Heart left ventricle (tissue), 13 donors: ENCODE data around the gene GJA9.

Source experiments
- CTCF ChIP-seq, 12 donors: fragments of 200-600 bp; sonication (generic) in 4 of 12; IDR thresholded peaks; one replicate each; pipeline versions ENCODE4 v1.5.0 to v1.8.0; 2018 to 2022; ENCODE audit warnings: antibody characterized with exemption in 12 of 12, mild to moderate bottlenecking in 5 of 12
- POLR2A ChIP-seq, 2 donors: fragments of 450-650 bp; IDR thresholded peaks; one replicate each; pipeline ENCODE4 v1.6.1; 2017; ENCODE audit warnings: antibody characterized with exemption in 2 of 2, mild to moderate bottlenecking in 2 of 2, moderate library complexity in 2 of 2
- donor health status: ischemic (EF 13 %, LVEDD 7.1; RV severe dilation, severe dysfunction).
- donor health status: DM: no; HTN: yes; CAD: no.
- donor health status: DM: no; HTN: no; CAD: no.
- donor health status: ischemic (EF 25% LVEDD 6.9; RV normal size, moderate dysfunction).
- donor health status: ischemic (EF 25% LVEDD 5.7; RV mildly dilated, moderate dysfunction).
- donor health status: ischemic (EF 35%, LVEDD 5.7; RV mildly dilated, moderate dysfunction).
- donor health status: nonischemic (EF 11% LVEDD 7.7; RV severe dilation, severe dysfunction).
- donor health status: DM: yes; HTN: yes; CAD: no.
- donor health status: PGD.
- donor health status: ischemic (EF 29% LVEDD 5.4; RV normal size, mild dysfunction).
- donor health status: nonischemic (EF 23%, LVEDD 6.1; RV moderate dilation, normal function).

DNA sequence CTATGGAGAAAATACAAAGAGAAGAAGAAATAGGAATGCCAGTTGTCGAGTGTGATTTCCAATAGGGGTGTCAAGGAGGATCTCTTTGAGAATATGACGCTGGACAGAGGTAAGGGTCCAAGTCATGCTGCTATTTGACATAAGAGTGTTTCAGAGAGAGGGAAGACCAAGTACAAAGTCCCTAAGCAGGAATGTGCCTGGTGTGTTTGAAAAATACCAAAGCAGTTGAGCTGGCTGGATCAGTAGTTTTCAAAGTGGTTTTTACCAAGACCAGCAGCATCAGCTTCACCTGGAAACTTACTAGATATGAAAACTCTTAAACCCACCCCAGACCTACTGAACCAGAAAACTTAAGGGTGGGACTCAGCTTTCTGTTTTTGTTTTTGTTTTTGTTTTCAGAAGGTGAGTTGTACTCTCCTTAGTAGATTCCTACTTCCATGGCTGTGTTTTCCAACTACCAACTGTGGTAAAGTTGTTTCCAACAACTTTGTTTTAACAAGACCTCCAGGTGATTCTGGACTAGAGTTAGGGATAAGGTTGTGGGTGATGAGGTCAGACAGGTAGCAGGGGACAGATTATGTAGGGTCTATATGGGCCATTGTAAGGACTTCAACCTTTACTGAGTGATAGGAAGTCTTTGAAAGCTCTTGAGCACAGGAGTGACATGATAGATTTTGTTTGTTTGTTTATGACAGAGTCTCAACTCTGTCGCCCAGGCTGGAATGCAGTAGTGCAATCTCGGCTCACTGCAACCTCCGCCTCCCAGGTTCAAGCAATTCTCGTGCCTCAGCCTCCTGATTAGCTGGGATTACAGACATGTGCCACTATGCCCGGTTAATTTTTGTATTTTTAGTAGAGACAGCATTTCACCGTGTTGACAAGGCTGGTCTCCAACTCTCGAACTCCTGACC lies 7.3 kb upstream of the GJA9 start:
- TF ChIP-seq CTCF (IDR thresholded peaks at IDR 0.05): no peak
- TF ChIP-seq POLR2A (IDR thresholded peaks at IDR 0.05): no peak
